HT1080 (cell line): Measurements from ENCODE around the gene CIT. TPM values are rescaled to one million over a fixed set of nuclear protein-coding genes. Genes with fewer than 3 reads are reported as not detected.

Source experiments
- DNase-seq: peaks from one replicate; pipeline ENCODE4 v3.0.0-alpha.2; 2015; ENCODE audit warnings: low read depth
- total RNA-seq: library from RNA; depleted of rRNA; stranded (reverse); fragments of >200 nt; shearing (Covaris generic); gene quantifications from 2 replicates; pipeline ENCODE4 v1.2.3, GENCODE V29; 2014

Gene CIT
- total RNA-seq, 1 experiment from 2014 or later: 29.9 TPM

DNA sequence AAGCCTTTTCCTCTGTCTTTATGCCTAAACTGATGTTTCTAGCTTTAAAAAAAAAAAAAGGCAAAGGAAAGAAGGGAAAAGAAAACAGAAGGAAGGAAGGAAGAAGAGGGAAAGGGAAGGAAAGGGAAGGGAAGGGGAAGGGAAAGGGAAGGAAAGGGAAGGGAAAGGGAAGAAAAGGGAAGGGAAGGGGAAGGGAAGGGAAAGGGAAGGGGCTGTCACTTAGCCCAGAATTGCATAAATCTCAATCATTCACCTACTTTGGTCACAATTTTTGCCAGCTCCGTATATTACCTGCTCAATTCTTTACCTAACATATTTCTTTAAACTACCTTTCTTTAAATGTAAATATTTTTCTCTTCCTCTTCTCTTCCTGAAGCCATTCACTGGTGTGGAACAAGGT lies 26.8 kb downstream of the CIT start:
- DNase-seq: no peak

DNA sequence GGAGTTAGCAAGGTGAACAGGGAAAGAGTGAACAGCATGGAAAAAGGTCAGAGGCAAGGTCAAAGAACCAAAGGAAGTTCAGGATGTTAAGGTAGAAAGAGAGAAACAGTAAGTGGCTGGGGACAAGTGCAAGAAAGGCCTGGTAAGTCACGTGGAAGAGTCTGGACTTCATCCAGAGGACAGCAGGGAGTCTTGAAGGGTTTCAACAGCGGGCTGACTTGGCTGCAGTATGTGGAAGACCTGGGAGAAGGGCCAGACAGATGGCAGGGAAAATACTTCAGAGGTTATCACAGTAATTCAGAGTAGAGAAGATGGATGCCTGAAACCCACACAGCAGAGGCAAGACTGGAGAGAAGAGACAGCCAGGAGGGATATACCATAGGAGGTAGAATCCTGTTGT lies 34.0 kb downstream of the CIT start:
- DNase-seq: no peak

DNA sequence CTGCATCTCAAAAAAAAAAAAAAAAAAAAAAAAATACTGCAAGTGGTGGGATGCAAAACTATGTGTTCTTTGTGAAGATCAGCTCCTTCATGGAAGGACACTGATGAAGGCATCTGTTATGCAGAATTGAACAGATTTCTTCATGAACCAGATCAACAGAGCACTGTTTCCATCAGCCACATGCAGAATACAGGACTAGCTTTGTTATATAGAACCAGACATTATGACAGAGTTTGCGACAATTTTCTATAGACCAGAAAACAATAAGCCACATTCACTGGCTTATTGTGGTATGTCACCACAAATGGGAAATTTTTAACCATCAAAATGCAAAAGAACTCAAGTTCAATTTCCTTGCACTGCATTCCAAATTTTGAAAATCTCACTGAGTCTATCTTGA lies 34.7 kb downstream of the CIT start:
- DNase-seq: no peak

DNA sequence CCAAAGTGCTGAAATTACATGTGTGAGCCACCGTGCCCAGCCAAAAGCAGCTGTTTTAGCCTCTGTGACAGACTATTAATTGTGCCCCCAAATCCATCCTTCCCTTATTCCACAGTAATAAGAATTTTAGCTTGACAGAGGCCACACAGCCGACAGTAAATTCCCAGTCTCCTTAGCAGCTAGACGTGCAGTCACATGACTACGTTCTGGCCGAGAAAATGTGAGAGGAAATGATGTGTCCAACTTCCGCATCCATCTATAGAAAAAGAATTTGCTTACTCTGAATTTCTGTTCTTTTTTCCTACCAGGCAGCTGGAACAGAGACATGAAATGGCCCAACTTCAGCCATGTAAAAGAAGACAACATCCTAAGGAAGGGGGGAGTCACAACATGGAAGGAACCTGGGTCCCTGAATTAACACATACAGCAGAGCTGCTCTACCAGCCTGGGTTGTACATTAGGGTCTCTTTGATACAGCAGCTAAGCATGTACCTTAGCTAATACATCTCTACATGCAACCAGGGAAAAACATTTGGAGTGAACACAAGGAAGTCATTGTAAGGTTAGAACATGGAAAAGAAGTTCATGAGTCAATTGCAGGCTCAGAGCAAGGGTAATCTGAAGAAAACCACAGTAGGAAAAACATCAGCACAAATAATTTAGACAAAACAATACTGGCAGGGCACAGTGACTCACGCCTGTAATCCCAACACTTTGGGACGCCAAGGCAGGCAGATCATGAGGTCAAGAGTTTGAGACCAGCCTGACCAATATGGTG lies 35.5 kb downstream of the CIT start:
- DNase-seq: peak; percentile 56

- DNase-seq: no peak
Observed at GRCh38 chr12:119840582-119840981, 36.5 kb downstream of the CIT start.

DNA sequence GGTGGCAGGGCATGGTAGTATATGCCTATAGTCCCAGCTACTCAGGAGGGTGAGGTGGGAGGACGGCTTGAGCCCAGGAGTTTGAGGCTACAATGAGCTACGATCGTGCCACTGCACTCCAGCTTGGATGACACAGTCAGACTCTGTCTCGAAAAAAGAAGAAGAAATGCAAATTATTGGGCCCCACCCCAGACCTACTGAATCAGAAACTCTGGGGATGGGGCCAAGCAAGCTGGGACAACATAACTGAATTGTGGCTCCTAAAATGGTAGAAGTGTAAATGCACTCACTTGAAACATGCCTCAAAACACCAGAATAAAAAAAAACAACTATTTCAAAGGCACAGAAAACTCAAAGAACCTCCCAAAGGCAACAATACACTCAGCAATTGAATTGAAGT lies 37.0 kb downstream of the CIT start:
- no peak for DNase-seq

GRCh38 chr12:119838826-119839600 lies 38.1 kb downstream of the CIT start:
- DNase-seq: no peak

DNA sequence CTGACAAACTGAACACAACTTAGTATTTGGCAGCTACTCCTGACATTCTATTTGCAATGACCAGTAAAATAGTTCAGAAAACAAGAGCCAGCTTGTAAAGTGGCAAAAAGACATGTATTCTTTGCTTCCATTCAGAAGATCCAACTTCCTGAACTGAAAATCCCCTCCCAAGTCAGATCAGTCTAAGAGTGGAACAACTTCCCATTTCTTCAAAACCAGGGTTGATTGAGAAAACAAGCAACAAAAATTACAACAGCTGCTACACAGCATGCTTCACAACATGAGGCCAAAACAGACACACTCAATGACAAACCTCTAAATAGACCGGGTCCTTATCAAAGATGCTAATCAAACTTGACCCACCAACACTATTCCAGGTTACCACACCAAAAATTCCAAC lies 40.3 kb downstream of the CIT start:
- no peak for DNase-seq

DNA sequence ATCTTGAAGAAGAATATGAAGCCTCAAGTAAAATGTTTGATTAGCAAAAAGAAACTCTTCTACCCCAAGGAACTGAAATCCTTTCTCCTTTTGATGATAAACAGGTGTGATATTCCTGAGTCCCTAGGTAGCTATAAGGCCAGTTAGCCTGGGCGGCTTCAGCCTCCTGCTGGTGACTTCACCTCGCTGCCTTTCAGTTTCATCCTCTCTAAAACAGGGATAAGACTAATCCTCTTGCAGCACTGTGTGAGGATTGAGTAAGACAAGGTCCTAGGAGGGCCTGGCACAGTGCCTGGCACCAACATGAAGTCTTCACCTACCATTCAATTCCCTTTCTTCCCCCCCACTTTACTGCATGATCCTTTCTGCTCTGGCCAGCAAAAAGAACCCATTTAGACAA lies 42.1 kb downstream of the CIT start:
- DNase-seq: no peak

DNA sequence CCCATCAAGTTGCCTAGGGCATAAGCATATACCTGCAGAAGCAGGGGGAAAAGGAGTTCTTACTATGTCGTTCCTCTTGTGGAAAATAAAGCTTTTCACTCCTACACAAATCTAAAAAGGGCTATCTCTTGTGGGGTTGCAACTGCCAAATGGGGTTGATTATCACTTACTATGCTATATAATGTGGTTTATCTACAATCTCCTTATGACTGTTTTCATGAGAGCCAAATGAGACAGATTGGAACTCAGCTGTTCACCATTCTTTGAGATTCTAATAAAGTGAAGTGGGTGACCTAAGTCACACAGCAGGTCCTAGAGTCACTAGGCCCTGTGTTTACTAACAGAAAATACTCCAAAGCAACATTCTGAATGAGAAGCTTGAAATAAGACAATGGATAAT lies 47.7 kb downstream of the CIT start:
- no peak for DNase-seq

DNA sequence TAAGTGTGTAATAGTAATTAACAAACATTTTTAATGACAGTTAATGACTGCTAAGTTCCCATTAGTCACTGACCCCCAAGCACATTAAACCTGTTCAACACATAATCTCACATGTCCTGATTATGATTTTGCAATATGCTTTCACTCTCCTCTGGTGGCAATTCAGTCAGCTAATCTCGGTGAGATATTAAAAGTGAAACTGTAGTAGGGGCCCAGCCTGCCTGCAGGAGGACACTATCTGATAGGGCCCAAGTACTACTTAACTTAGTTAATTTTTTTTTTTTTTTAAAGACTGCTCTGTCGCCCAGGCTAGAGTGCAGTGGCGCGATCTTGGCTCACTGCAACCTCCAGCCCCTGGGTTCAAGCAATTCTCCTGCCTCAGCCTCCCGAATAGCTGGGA lies 48.8 kb downstream of the CIT start:
- DNase-seq: no peak

DNA sequence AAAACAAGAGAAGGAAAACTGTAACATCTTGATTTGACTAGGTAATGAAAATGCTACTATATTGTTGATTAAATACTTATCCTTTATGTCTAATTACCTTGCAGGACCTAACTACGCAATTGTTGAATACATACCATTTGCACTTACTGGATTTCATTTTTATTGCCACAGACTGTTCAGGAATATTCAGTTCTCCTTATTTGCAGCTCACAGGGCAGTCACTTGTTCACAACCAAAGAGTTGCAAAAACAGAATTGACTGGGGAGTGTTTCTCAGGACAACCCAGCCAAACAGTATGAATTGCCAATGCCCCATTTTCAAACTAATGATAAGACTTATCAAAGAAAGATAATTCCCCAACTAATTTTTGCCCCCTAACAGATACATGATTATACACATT lies 49.4 kb downstream of the CIT start:
- no peak for DNase-seq

DNA sequence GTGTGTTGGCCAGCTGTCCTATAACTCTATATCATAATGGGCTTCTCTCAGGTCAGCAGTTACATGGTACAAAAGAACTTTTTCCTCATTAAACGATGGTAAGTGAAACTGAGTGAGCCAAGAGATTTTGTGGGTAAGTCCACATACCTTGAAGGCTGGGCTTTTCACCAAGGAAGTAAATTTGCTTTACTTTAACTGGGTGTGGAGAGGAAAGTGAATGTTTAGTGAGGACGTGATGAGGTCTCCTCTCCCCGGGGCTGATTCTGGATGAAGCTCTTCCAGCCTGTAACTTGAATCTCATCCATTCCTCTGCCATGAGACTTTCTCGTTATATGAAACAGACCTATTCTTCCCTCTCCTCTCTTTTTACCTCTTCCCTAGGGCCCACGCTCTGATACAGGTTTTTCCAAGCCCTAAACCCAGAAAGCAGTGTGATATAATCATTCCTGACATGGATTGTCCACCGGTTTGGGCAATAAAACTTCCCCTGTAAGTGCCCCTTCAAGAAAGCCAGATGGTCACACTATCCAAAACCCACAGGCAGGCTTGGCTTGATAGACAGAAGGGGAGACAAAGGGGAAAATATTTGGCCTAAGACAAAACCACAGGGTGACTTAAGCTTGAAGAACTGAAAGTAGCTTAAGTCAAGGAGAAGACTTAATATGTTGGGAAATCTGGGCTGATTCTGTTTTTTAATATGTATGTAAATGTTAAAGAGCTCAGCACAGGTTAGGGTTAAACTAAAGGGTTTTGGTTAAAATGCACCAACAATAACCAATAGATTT lies 50.3 kb downstream of the CIT start:
- DNase-seq: no peak

DNA sequence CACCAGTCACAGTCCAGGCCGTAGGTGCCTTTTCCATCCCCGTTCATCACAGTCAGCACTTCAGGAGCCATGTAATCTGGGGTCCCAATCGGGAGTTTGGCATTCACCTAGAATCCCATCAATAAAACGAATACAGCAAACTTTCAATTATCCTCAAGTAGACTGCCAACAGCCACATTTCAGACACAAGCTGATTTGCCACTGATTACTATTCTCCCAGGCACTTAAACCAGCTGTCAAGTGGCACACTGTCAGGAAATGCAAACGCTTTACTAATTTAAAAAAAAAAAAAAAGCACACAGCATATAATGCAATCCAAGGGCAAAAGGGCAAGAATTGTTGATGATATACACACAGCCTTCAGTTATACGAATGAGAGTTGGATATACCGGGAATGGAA lies 51.9 kb downstream of the CIT start:
- no peak for DNase-seq

- no peak for DNase-seq
Observed at GRCh38 chr12:119822046-119822445, 55.1 kb downstream of the CIT start.

- DNase-seq: no peak
Observed at GRCh38 chr12:119819322-119819721, 57.8 kb downstream of the CIT start.

- DNase-seq: no peak
Observed at GRCh38 chr12:119817546-119818343, 59.4 kb downstream of the CIT start.

GRCh38 chr12:119809023-119809422 lies 68.1 kb downstream of the CIT start:
- DNase-seq: no peak

DNA sequence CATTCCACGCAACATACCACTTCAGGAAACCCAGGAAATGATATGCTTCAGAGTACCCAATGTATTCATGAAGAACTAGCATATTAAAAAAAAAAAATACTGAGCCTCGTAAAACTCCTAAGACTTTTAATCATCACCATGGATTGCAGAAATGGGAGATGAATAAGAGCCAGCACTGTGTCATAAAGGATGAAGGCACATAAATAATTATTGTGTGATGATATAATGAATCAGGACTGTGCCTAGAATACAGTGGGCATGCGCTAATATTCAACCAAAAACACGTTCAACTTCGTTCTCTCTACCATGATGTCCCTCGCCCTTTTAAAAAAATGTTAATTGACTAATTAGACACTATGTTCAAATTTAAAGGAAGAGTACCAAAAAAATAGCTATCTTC lies 68.7 kb downstream of the CIT start:
- peak; percentile 23 for DNase-seq

GRCh38 chr12:119807380-119807779 lies 69.7 kb downstream of the CIT start:
- DNase-seq: no peak

GRCh38 chr12:119804011-119804641 lies 73.0 kb downstream of the CIT start:
- peak; percentile 64 for DNase-seq
